ENCODE results near the gene RNASEL. TPM values are rescaled to one million over a fixed set of nuclear protein-coding genes. Genes with fewer than 3 reads are reported as not detected.

Gene RNASEL
- polyA plus RNA-seq, 1 of the 3 experiments (the other 2 are of a cell fraction): not detected

DNA sequence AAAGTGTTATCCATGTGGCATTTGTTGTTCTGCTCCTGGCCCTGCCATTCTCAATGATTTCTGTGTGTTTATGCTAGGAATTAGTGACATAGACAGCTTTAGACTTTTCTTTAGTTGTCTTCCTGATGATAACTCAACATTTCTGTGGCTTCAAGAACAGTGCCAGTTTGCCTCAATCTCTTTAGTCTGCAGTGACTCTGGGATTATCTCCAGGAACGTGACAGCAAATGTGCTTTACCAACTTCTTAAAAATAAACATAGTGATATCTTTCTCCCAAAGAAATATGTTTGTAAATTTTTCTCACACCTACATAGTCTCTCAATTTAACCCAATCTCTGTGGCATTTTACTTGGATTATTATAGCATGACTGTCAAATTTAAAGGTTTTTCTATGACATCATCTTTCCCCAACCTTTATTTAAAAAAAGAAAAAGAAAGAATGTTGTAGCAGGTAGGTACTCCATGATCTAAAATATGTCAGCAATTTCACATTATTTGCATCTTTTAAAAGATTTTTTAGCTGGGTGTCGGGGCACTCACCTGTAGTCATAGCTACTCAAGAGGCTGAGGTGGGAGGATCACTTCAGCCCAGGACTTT, 24.6 kb downstream of the RNASEL start:
- no peaks in the 10 kb centered on the region for H3K36me3 ChIP-seq (replicated peaks in 1 of 2; ENCODE audit: control insufficient read depth in 1 of 2, insufficient read depth in 2 of 2, low read length in 1 of 2)
- H3K9ac ChIP-seq: no peak overlapping the region
- no peak overlapping the region for H3K4me3 ChIP-seq (ENCODE audit: low read depth in 2 of 2, low read length in 1 of 2)
- no peaks in the 10 kb centered on the region for H3K4me1 ChIP-seq (ENCODE audit: control insufficient read depth in 1 of 2, insufficient read depth in 2 of 2, low read depth in 1 of 2, low read length in 1 of 2)
- no peaks in the 10 kb centered on the region for H4K20me1 ChIP-seq (ENCODE audit: insufficient read depth)
- CTCF ChIA-PET: no interaction called here
- no peaks in the 10 kb centered on the region for H3K9me3 ChIP-seq
- 31% methylated on average over 2 of the region's 2 CpGs for WGBS (ENCODE audit: low lambda C conversion rate)
- H3K4me2 ChIP-seq: no peak overlapping the region
- no peak for DNase-seq
- H3K9me2 ChIP-seq: no peaks in the 10 kb centered on the region
- TF ChIP-seq, protein P1, sequence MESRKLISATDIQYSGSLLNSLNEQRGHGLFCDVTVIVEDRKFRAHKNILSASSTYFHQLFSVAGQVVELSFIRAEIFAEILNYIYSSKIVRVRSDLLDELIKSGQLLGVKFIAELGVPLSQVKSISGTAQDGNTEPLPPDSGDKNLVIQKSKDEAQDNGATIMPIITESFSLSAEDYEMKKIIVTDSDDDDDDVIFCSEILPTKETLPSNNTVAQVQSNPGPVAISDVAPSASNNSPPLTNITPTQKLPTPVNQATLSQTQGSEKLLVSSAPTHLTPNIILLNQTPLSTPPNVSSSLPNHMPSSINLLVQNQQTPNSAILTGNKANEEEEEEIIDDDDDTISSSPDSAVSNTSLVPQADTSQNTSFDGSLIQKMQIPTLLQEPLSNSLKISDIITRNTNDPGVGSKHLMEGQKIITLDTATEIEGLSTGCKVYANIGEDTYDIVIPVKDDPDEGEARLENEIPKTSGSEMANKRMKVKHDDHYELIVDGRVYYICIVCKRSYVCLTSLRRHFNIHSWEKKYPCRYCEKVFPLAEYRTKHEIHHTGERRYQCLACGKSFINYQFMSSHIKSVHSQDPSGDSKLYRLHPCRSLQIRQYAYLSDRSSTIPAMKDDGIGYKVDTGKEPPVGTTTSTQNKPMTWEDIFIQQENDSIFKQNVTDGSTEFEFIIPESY (IDR thresholded peaks at IDR 0.05; ENCODE audit: borderline replicate concordance, low read depth): no peak
- TF ChIP-seq, protein P2, sequence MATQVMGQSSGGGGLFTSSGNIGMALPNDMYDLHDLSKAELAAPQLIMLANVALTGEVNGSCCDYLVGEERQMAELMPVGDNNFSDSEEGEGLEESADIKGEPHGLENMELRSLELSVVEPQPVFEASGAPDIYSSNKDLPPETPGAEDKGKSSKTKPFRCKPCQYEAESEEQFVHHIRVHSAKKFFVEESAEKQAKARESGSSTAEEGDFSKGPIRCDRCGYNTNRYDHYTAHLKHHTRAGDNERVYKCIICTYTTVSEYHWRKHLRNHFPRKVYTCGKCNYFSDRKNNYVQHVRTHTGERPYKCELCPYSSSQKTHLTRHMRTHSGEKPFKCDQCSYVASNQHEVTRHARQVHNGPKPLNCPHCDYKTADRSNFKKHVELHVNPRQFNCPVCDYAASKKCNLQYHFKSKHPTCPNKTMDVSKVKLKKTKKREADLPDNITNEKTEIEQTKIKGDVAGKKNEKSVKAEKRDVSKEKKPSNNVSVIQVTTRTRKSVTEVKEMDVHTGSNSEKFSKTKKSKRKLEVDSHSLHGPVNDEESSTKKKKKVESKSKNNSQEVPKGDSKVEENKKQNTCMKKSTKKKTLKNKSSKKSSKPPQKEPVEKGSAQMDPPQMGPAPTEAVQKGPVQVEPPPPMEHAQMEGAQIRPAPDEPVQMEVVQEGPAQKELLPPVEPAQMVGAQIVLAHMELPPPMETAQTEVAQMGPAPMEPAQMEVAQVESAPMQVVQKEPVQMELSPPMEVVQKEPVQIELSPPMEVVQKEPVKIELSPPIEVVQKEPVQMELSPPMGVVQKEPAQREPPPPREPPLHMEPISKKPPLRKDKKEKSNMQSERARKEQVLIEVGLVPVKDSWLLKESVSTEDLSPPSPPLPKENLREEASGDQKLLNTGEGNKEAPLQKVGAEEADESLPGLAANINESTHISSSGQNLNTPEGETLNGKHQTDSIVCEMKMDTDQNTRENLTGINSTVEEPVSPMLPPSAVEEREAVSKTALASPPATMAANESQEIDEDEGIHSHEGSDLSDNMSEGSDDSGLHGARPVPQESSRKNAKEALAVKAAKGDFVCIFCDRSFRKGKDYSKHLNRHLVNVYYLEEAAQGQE (IDR thresholded peaks at IDR 0.05; ENCODE audit: low read depth, low read length): no peak
- TF ChIP-seq MXI1 (IDR thresholded peaks at IDR 0.05; ENCODE audit: low read depth, low read length) (no peak), YY1 (IDR thresholded peaks at IDR 0.05; ENCODE audit: low read depth) (no peak), NRF1 (IDR thresholded peaks at IDR 0.05; ENCODE audit: low read depth, low read length) (no peak), GATA2 (CRISPR knock-in tag; IDR thresholded peaks at IDR 0.05) (no peak), CHD2 (IDR thresholded peaks at IDR 0.05; ENCODE audit: low read length, partially characterized antibody) (no peak), TCF12 (IDR thresholded peaks at IDR 0.05) (no peak), RFX5 (IDR thresholded peaks at IDR 0.05; ENCODE audit: low read length) (no peak), RAD21 (IDR thresholded peaks at IDR 0.05; ENCODE audit: low read length) (no peak), FOXJ3 (CRISPR knock-in tag; IDR thresholded peaks at IDR 0.05) (no peak), SMC3 (IDR thresholded peaks at IDR 0.05; ENCODE audit: low read depth, low read length) (no peak), TAF1 (IDR thresholded peaks at IDR 0.05; ENCODE audit: borderline replicate concordance, low read depth, low read length) (no peak), TEAD4 (IDR thresholded peaks at IDR 0.05; ENCODE audit: borderline replicate concordance, insufficient read depth) (no peak), RCOR1 (IDR thresholded peaks at IDR 0.05; ENCODE audit: low read length) (no peak), POLR2AphosphoS5 (IDR thresholded peaks at IDR 0.05; ENCODE audit: low read depth, low read length) (no peak)
- TF ChIP-seq, protein P3, sequence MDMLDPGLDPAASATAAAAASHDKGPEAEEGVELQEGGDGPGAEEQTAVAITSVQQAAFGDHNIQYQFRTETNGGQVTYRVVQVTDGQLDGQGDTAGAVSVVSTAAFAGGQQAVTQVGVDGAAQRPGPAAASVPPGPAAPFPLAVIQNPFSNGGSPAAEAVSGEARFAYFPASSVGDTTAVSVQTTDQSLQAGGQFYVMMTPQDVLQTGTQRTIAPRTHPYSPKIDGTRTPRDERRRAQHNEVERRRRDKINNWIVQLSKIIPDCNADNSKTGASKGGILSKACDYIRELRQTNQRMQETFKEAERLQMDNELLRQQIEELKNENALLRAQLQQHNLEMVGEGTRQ (IDR thresholded peaks at IDR 0.05; ENCODE audit: borderline replicate concordance, low read depth, low read length): no peak
- TF ChIP-seq, protein P4, sequence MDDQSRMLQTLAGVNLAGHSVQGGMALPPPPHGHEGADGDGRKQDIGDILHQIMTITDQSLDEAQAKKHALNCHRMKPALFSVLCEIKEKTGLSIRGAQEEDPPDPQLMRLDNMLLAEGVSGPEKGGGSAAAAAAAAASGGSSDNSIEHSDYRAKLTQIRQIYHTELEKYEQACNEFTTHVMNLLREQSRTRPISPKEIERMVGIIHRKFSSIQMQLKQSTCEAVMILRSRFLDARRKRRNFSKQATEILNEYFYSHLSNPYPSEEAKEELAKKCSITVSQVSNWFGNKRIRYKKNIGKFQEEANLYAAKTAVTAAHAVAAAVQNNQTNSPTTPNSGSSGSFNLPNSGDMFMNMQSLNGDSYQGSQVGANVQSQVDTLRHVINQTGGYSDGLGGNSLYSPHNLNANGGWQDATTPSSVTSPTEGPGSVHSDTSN (IDR thresholded peaks at IDR 0.05): no peak
- POLR2A ChIA-PET: no interaction called here
- no peaks in the 10 kb centered on the region for H3K27me3 ChIP-seq (ENCODE audit: insufficient read depth)
- H3F3A ChIP-seq (replicated peaks; ENCODE audit: insufficient read depth): no peaks in the 10 kb centered on the region
- H3K79me2 ChIP-seq (ENCODE audit: insufficient read depth): no peaks in the 10 kb centered on the region
- no peak overlapping the region for H3K27ac ChIP-seq (ENCODE audit: low read depth in 2 of 2, low read length in 1 of 2)
- no peak overlapping the region for H2AFZ ChIP-seq (ENCODE audit: low read depth)
